Measurements from ENCODE around the gene ZNF362.

Gene ZNF362

GRCh38 chr1:33330361-33330890 lies 74.1 kb downstream of the ZNF362 start:
- H3K4me3 ChIP-seq (ENCODE audit: control insufficient read depth, low read depth, low read length): no peak overlapping the region
- DNase-seq (ENCODE audit: low read depth): no peak
- TF ChIP-seq CTCF (conservative IDR thresholded peaks at IDR 0.05; ENCODE audit: control insufficient read depth, insufficient read depth, low read depth, low read length): no peak

- H3K4me3 ChIP-seq (ENCODE audit: control insufficient read depth, low read depth, low read length): no peak overlapping the region
- TF ChIP-seq CTCF (conservative IDR thresholded peaks at IDR 0.05; ENCODE audit: control insufficient read depth, insufficient read depth, low read depth, low read length): no peak
- no peak for DNase-seq (ENCODE audit: low read depth)
Observed at GRCh38 chr1:33330906-33331305, 74.6 kb downstream of the ZNF362 start.

- H3K4me3 ChIP-seq (ENCODE audit: control insufficient read depth, low read depth, low read length): no peak overlapping the region
- peak; percentile 48 for DNase-seq (ENCODE audit: low read depth)
- no peak for TF ChIP-seq CTCF (conservative IDR thresholded peaks at IDR 0.05; ENCODE audit: control insufficient read depth, insufficient read depth, low read depth, low read length)
Observed at GRCh38 chr1:33331444-33332356, 75.4 kb downstream of the ZNF362 start.

GRCh38 chr1:33332357-33332789 lies 76.1 kb downstream of the ZNF362 start:
- DNase-seq (ENCODE audit: low read depth): peak; percentile 77
- no peak for TF ChIP-seq CTCF (conservative IDR thresholded peaks at IDR 0.05; ENCODE audit: control insufficient read depth, insufficient read depth, low read depth, low read length)
- H3K4me3 ChIP-seq (ENCODE audit: control insufficient read depth, low read depth, low read length): no peak overlapping the region

GRCh38 chr1:33332881-33333280 lies 76.6 kb downstream of the ZNF362 start:
- no peak overlapping the region for H3K4me3 ChIP-seq (ENCODE audit: control insufficient read depth, low read depth, low read length)
- no peak for DNase-seq (ENCODE audit: low read depth)
- TF ChIP-seq CTCF (conservative IDR thresholded peaks at IDR 0.05; ENCODE audit: control insufficient read depth, insufficient read depth, low read depth, low read length): no peak

GRCh38 chr1:33334081-33334552 lies 77.8 kb downstream of the ZNF362 start:
- no peak overlapping the region for H3K4me3 ChIP-seq (ENCODE audit: control insufficient read depth, low read depth, low read length)
- peak; percentile 94 for DNase-seq (ENCODE audit: low read depth)
- TF ChIP-seq CTCF (conservative IDR thresholded peaks at IDR 0.05; ENCODE audit: control insufficient read depth, insufficient read depth, low read depth, low read length): no peak

Measured in fibroblast of mammary gland (primary cell).